WERI-Rb-1 (cell line): ENCODE data around the gene NEK2.

ENCODE experiments used
- DNase-seq: peaks from one replicate; pipeline ENCODE4 v3.0.0-alpha.2; 2020
- H3K27ac ChIP-seq: fragments of 250-450 bp; sonication (Bioruptor Pico); 2 replicates; pipeline ENCODE4 v1.5.1; 2020; ENCODE audit warnings: mild to moderate bottlenecking, moderate library complexity
- H3K27me3 ChIP-seq: fragments of 250-450 bp; sonication (Bioruptor Pico); 2 replicates; pipeline ENCODE4 v1.5.1; 2021; ENCODE audit warnings: mild to moderate bottlenecking, low read depth, moderate library complexity; ENCODE audit not compliant: insufficient read depth, severe bottlenecking
- H3K36me3 ChIP-seq: fragments of 250-450 bp; sonication (Bioruptor Pico); 2 replicates; pipeline ENCODE4 v1.5.1; 2020; ENCODE audit warnings: mild to moderate bottlenecking, moderate library complexity
- H3K4me3 ChIP-seq: 2 replicates; pipeline ENCODE4 v1.5.1; 2011; ENCODE audit warnings: low read depth, mild to moderate bottlenecking, control low read depth, low read length
- H3K9me3 ChIP-seq: fragments of 250-450 bp; sonication (Bioruptor Pico); 2 replicates; pipeline ENCODE4 v1.5.1; 2021; ENCODE audit warnings: mild to moderate bottlenecking, moderate library complexity; ENCODE audit not compliant: severe bottlenecking
- TF ChIP-seq, protein P1 (sequence below): IDR thresholded peaks from 2 replicates; pipeline ENCODE4 v1.5.1; 2011; ENCODE audit warnings: low read depth, mild to moderate bottlenecking, control low read depth, inconsistent platforms, low read length

Gene NEK2

DNA sequence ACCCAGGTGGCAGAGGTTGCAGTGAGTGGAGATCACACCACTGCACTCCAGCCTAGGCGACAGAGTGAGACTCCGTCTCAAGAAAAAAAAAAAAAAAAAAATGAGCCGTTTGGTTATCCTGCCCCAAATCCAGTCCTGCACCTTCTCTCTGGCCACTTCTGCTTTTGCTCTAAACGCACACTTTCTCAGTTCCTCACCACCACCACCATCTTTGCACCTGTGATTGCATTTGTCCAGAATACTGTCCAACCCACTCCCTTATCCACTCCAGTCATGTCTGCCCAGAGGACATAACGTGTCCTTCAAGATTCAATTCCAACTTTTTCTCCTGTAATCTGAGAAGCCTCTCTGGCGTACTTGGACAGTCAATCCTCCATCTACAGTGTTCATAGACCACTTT lies 2.2 kb upstream of the NEK2 start:
- TF ChIP-seq, protein P1, sequence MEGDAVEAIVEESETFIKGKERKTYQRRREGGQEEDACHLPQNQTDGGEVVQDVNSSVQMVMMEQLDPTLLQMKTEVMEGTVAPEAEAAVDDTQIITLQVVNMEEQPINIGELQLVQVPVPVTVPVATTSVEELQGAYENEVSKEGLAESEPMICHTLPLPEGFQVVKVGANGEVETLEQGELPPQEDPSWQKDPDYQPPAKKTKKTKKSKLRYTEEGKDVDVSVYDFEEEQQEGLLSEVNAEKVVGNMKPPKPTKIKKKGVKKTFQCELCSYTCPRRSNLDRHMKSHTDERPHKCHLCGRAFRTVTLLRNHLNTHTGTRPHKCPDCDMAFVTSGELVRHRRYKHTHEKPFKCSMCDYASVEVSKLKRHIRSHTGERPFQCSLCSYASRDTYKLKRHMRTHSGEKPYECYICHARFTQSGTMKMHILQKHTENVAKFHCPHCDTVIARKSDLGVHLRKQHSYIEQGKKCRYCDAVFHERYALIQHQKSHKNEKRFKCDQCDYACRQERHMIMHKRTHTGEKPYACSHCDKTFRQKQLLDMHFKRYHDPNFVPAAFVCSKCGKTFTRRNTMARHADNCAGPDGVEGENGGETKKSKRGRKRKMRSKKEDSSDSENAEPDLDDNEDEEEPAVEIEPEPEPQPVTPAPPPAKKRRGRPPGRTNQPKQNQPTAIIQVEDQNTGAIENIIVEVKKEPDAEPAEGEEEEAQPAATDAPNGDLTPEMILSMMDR: no peak
- Histone ChIP-seq H3K9me3 (no peaks in the 10 kb centered on the region), H3K36me3 (peaks cover 16% of the 10 kb centered on the region), H3K4me3 (no peak overlapping the region), H3K27me3 (no peaks in the 10 kb centered on the region), H3K27ac (no peak overlapping the region)
- no peak for DNase-seq

DNA sequence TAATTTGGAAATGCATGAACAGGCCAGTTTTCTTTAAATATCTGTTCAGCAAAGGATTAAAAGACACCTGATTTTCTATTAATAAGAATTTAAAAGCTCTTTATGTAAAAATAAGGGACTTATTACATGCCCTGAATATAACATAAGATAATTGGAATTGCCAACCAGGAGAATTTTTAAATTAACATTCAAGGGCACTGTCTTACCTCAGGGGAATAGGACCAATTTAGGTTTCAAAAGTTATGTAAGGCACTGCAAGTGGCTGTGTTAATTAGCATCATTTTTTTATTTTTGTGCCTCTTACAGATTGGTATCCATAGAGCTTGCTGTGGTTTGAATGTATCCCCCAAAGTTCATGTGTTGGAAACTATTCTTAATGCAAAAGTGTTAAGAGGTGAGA lies 1.3 kb upstream of the NEK2 start:
- no peaks in the 10 kb centered on the region for H3K9me3 ChIP-seq
- no peak for DNase-seq
- H3K4me3 ChIP-seq: no peak overlapping the region
- TF ChIP-seq, protein P1: no peak
- H3K36me3 ChIP-seq: peaks cover 25% of the 10 kb centered on the region
- H3K27me3 ChIP-seq: no peaks in the 10 kb centered on the region
- H3K27ac ChIP-seq: peak overlapping the region; percentile 17; the same call in 1 of the 2 replicates

DNA sequence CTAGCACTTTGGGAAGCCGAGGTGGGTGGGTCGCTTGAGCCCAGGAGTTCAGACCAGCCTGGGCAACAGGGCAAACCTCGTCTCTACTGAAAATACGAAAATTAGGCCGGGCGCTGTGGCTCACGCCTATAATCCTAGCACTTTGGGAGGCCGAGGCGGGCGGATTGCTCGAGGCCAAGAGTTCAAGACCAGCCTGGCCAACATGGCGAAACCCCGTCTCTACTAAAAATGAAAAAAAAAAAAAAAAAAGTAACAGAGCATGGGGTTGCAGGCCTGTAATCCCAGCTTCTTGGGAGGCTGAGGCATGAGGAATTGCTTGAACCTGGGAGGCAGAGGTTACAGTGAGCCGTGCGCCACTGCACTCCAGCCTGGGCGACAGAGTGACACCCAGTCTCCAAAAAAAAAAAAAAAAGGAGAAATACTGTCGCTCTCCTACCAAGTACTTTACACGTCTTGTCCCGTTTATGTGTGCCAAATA lies 724 bp upstream of the NEK2 start:
- DNase-seq: no peak
- Histone ChIP-seq H3K27me3 (no peaks in the 10 kb centered on the region), H3K4me3 (peak overlapping the region; percentile 92), H3K9me3 (no peaks in the 10 kb centered on the region), H3K36me3 (peaks cover 31% of the 10 kb centered on the region), H3K27ac (peak overlapping the region; percentile 76)
- TF ChIP-seq, protein P1: no peak

DNA sequence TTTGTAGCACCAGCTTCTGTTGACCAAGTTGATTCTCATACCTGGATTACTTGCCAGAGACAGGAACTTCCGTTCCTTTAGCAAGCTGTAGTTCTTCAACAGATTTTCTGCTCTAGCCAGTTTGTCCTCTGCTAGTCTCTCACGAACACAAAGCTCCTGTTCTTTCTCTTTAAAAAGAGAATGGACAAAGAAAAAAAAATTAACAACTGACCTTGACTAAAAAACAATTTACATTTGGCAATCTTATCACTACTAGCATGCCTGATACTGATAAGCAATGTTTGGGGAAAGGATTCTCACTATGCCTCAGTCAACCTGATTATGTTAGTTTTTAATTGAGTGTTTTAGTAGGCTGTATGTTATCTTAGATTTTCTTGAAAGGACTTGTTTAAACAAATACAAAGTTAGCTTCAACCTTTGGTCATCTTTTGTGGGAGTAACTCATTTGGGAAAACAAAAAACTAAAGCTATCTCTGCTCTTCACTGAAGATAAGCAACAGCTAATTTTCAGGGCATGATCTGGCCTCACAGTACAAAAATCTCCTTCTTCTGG lies 8.3 kb downstream of the NEK2 start:
- no peak for DNase-seq
- H3K9me3 ChIP-seq: no peaks in the 10 kb centered on the region
- no peak overlapping the region for H3K4me3 ChIP-seq
- H3K36me3 ChIP-seq: peaks cover 93% of the 10 kb centered on the region
- H3K27me3 ChIP-seq: no peaks in the 10 kb centered on the region
- no peak overlapping the region for H3K27ac ChIP-seq
- TF ChIP-seq, protein P1: no peak

DNA sequence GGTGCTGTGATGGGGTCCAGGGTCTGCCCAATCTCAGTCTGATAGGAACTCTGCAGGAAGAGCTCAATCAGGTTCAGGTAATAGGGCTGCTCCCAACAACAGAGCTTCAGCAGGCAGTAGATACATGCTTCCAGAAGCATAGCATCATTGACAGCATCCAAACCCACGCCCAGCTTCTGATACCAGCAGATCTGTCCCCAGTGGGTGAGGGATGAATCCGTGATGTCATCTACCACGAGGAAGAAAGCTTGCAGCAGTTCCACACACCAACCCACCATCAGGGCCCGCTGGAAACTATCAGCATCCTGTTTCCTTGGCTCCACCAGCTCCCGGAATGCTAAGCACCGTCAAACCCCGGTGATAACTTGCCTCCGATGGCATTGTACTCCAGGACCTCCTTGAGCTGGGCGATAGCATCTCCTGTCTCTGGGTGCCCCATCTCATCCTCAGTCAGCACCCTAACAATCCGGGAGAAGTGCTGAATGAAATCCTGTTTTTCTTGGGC lies 14.7 kb downstream of the NEK2 start:
- Histone ChIP-seq H3K36me3 (peaks cover 41% of the 10 kb centered on the region), H3K4me3 (no peak overlapping the region), H3K9me3 (no peaks in the 10 kb centered on the region), H3K27me3 (no peaks in the 10 kb centered on the region), H3K27ac (no peak overlapping the region)
- TF ChIP-seq, protein P1: no peak
- DNase-seq: no peak

DNA sequence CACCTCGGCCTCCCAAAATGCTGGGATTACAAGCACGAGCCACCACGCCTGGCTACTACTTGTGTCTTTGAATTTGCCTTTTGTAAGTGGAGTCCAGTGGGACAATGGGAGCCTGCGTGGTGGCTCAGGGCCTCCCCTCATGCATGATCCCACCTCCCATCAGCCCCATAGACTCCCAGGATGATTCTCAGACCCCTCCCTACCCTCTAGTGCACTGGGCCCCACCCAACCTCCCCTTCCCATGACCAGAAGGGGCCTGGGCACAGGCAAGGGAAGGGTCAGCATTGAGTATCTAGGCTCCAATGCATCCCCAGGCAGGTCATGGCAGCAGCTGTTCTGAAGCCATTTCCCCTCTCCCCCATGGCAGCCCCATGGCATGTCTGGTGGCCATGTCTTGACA lies 18.7 kb downstream of the NEK2 start:
- H3K36me3 ChIP-seq: peaks cover 6% of the 10 kb centered on the region; the same call in 1 of the 2 replicates
- TF ChIP-seq, protein P1: no peak
- H3K27ac ChIP-seq: no peak overlapping the region
- no peaks in the 10 kb centered on the region for H3K9me3 ChIP-seq
- no peak for DNase-seq
- H3K27me3 ChIP-seq: no peaks in the 10 kb centered on the region
- no peak overlapping the region for H3K4me3 ChIP-seq
